HepG2 (cell line): ENCODE data around the gene CREB1. TPM values are rescaled to one million over a fixed set of nuclear protein-coding genes. Genes with fewer than 3 reads are reported as not detected.
A peak's percentile ranks its signal among the peaks of the same experiment; 100 is the strongest.

ENCODE experiments used
- CHD2 ChIP-seq: IDR thresholded peaks from 2 replicates; pipeline ENCODE4 v1.6.1; 2011; ENCODE audit warnings: low read depth, low read length, improper control_type of control experiment
- FIP1L1 ChIP-seq: fragments of 200-400 bp; formaldehyde crosslinking; IDR thresholded peaks from 2 replicates; pipeline ENCODE4 v1.6.1; 2018; ENCODE audit warnings: low read depth, mild to moderate bottlenecking, low read length, moderate library complexity, borderline replicate concordance; ENCODE audit not compliant: insufficient read depth
- GABPA ChIP-seq, 2 experiments: IDR thresholded peaks; 2 replicates each; pipeline ENCODE4 v1.6.1; 2011 to 2016; ENCODE audit warnings: low read depth in 2 of 2, low read length in 1 of 2, missing biosample characterization in 1 of 2, missing genetic modification characterization in 1 of 2
- KDM2A ChIP-seq: sonication (generic); formaldehyde crosslinking; IDR thresholded peaks from 2 replicates; pipeline ENCODE4 v1.4.0; 2020; ENCODE audit warnings: low read depth, missing genetic modification reagents, borderline replicate concordance
- KLF16 ChIP-seq, 2 experiments: sonication (generic) in 1 of 2; formaldehyde crosslinking in 1 of 2; IDR thresholded peaks; 2 replicates each; pipeline versions ENCODE4 v1.6.1 to v1.8.0; 2016 to 2023; ENCODE audit warnings: missing genetic modification reagents in 2 of 2, missing compliant biosample characterization in 1 of 2
- MED8 ChIP-seq: sonication (generic); formaldehyde crosslinking; IDR thresholded peaks from 2 replicates; pipeline ENCODE4 v1.8.1; 2023; ENCODE audit warnings: mild to moderate bottlenecking, missing genetic modification reagents; ENCODE audit not compliant: insufficient replicate concordance
- NR1H2 ChIP-seq: sonication (generic); formaldehyde crosslinking; IDR thresholded peaks from 2 replicates; pipeline ENCODE4 v1.8.1; 2022; ENCODE audit warnings: low read depth, missing genetic modification reagents, borderline replicate concordance
- SP140L ChIP-seq: sonication (generic); formaldehyde crosslinking; IDR thresholded peaks from 2 replicates; pipeline ENCODE4 v1.4.0; 2020; ENCODE audit warnings: missing genetic modification reagents, borderline replicate concordance
- polyA plus RNA-seq, 8 experiments: library from polyadenylated mRNA; depleted of rRNA in 3 of 8; stranded (reverse) in 7 of 8; unstranded in 1 of 8; fragments of >200 nt; fragmentation: Illumina TruSeq in 4 of 8; extraction: Trizol in 4 of 8; gene quantifications; 2 replicates each; pipeline versions ENCODE4 v1.2.1 to v1.2.3, GENCODE V29; 2011 to 2016; ENCODE audit warnings: low read depth in 4 of 8, missing spikeins in 1 of 8, mixed read lengths in 1 of 8; ENCODE audit not compliant: insufficient read depth in 1 of 8
- total RNA-seq, 5 experiments: library from RNA; depleted of rRNA; stranded (reverse); fragments of >200 nt; fragmentation: Illumina TruSeq; extraction: Trizol; gene quantifications; 2 replicates each; pipeline ENCODE4 v1.2.3, GENCODE V29; 2016; ENCODE audit warnings: low read depth in 1 of 5
- TF ChIP-seq, protein P1 (sequence below): sonication (generic); formaldehyde crosslinking; conservative IDR thresholded peaks from 2 replicates; pipeline ENCODE4 v1.8.0; 2022; ENCODE audit warnings: missing genetic modification reagents
- TF ChIP-seq, protein P2 (sequence below): sonication (generic); formaldehyde crosslinking; IDR thresholded peaks from 2 replicates; pipeline ENCODE4 v1.4.0; 2020; ENCODE audit warnings: mild to moderate bottlenecking, missing genetic modification reagents
- TF ChIP-seq, protein P3 (sequence below): sonication (generic); formaldehyde crosslinking; IDR thresholded peaks from 2 replicates; pipeline ENCODE4 v1.5.0; 2020; ENCODE audit warnings: mild to moderate bottlenecking, low read depth, missing genetic modification reagents, borderline replicate concordance
- TF ChIP-seq, protein P4 (sequence below): sonication (generic); formaldehyde crosslinking; IDR thresholded peaks from 2 replicates; pipeline ENCODE4 v1.5.0; 2020; ENCODE audit warnings: missing genetic modification reagents, mild to moderate bottlenecking, borderline replicate concordance
- TF ChIP-seq, protein P5 (sequence below): IDR thresholded peaks from 2 replicates; pipeline ENCODE4 v1.6.1; 2016; ENCODE audit warnings: low read depth, control low read depth

The CREB1 gene
- total and polyA plus RNA-seq, 2 of the 13 experiments (the other 11 are each of a cell fraction or from before 2014, with no cell fraction given): 51.8 to 51.9 TPM

DNA sequence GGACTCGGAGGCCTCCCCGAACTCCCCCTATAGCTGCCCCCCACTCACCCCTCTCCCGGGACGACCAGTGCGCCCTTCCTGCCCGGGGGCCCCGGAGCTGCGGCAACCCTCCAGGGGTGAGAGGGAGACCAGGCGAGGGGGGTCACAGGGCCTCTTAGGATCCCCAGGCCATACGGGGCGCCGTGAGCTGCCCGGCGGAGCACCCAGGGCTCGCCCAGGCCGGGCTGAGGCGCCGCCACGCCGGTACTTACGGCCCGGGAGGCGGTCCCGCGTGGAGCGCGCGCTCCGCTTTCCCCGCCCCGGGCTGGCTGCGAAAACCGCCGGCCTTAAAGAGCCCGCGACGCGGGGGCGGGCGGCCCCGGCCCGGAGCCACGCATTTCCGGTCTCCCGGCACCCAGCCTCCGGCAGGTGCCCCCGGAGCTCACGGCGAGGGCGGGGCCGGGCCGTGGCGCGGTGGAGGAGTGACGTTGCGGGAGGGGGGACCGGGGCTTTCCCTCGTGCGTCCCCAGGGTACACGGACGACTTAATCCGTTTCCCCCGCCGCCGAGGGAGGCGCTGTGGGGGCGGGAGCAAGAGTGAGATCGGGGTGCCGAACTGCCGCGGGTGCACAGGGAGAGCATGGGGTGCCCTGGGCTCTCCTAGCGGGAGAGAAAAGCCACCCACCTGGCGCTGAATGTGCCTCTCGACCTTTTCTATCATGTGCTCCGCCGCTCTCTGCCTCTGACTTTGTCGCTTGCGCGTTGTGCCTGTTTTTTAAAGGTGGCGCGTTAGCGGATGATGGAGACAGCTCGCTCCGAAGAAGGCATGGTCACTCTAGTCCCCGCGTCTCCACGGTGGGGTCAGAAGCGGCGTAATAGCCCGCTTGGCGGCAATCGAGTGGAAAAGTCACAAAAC lies 95.5 kb downstream of the CREB1 start, which contains the start of gene METTL21A (continued):
- TF ChIP-seq SP140L (CRISPR knock-in tag): peak; percentile 81; the same call in 1 of the 2 replicates
- TF ChIP-seq, protein P1, sequence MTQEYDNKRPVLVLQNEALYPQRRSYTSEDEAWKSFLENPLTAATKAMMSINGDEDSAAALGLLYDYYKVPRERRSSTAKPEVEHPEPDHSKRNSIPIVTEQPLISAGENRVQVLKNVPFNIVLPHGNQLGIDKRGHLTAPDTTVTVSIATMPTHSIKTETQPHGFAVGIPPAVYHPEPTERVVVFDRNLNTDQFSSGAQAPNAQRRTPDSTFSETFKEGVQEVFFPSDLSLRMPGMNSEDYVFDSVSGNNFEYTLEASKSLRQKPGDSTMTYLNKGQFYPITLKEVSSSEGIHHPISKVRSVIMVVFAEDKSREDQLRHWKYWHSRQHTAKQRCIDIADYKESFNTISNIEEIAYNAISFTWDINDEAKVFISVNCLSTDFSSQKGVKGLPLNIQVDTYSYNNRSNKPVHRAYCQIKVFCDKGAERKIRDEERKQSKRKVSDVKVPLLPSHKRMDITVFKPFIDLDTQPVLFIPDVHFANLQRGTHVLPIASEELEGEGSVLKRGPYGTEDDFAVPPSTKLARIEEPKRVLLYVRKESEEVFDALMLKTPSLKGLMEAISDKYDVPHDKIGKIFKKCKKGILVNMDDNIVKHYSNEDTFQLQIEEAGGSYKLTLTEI (CRISPR knock-in tag): no peak
- TF ChIP-seq, protein P2, sequence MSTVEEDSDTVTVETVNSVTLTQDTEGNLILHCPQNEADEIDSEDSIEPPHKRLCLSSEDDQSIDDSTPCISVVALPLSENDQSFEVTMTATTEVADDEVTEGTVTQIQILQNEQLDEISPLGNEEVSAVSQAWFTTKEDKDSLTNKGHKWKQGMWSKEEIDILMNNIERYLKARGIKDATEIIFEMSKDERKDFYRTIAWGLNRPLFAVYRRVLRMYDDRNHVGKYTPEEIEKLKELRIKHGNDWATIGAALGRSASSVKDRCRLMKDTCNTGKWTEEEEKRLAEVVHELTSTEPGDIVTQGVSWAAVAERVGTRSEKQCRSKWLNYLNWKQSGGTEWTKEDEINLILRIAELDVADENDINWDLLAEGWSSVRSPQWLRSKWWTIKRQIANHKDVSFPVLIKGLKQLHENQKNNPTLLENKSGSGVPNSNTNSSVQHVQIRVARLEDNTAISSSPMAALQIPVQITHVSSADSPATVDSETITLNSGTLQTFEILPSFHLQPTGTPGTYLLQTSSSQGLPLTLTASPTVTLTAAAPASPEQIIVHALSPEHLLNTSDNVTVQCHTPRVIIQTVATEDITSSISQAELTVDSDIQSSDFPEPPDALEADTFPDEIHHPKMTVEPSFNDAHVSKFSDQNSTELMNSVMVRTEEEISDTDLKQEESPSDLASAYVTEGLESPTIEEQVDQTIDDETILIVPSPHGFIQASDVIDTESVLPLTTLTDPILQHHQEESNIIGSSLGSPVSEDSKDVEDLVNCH (CRISPR knock-in tag): peak; percentile 63
- TF ChIP-seq, protein P3, sequence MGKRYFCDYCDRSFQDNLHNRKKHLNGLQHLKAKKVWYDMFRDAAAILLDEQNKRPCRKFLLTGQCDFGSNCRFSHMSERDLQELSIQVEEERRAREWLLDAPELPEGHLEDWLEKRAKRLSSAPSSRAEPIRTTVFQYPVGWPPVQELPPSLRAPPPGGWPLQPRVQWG: no peak
- TF ChIP-seq NR1H2: 0 out of 2 replicates have a peak, but pooled peaks have one; percentile 15
- no peak; the same call in 1 of the 2 replicates for TF ChIP-seq CHD2
- peak; percentile 32 for TF ChIP-seq MED8 (CRISPR knock-in tag)
- TF ChIP-seq FIP1L1: no peak
- peak; percentile 73 for TF ChIP-seq KDM2A (CRISPR knock-in tag)
- peak; percentile 84 for TF ChIP-seq GABPA (IDR thresholded peaks at IDR 0.05; ENCODE audit: low read depth, low read length)
- TF ChIP-seq GABPA (CRISPR knock-in tag; IDR thresholded peaks at IDR 0.05; ENCODE audit: low read depth): peak; percentile 78
- TF ChIP-seq, protein P4, sequence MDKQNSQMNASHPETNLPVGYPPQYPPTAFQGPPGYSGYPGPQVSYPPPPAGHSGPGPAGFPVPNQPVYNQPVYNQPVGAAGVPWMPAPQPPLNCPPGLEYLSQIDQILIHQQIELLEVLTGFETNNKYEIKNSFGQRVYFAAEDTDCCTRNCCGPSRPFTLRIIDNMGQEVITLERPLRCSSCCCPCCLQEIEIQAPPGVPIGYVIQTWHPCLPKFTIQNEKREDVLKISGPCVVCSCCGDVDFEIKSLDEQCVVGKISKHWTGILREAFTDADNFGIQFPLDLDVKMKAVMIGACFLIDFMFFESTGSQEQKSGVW (CRISPR knock-in tag): 0 out of 2 replicates have a peak, but pooled peaks have one; percentile 71
- TF ChIP-seq, protein P5, sequence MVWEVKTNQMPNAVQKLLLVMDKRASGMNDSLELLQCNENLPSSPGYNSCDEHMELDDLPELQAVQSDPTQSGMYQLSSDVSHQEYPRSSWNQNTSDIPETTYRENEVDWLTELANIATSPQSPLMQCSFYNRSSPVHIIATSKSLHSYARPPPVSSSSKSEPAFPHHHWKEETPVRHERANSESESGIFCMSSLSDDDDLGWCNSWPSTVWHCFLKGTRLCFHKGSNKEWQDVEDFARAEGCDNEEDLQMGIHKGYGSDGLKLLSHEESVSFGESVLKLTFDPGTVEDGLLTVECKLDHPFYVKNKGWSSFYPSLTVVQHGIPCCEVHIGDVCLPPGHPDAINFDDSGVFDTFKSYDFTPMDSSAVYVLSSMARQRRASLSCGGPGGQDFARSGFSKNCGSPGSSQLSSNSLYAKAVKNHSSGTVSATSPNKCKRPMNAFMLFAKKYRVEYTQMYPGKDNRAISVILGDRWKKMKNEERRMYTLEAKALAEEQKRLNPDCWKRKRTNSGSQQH: no peak
- TF ChIP-seq KLF16 (CRISPR knock-in tag; IDR thresholded peaks at IDR 0.05): peak in 1 of 2 experiments; percentile 59; a peak in 1 of 4 replicates
